ENCODE data around the gene TAF15.
A peak's percentile ranks its signal among the peaks of the same experiment; 100 is the strongest.

TAF15 gene

DNA sequence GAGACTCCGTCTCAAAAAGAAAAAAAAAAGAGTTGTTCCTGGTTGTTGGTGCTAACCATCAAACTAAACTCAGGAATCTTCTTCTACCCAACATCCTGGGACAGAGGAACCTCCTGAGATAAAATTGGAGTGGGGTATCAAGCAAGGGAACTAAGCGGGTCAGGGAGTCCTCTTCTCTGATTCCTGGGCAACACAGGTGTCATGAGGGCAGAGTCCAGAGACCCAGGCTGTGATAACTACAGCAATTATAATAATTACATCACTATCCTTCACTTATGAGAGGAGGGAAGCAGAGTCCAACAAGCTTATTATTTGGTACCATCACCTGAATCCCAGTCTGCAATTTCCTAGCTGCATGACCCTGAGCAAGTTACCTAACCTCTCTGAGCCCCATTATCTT lies 40.5 kb upstream of the TAF15 start:
- Histone ChIP-seq H3K4me1 (ENCODE audit: control insufficient read depth, insufficient read depth, low read length) (peaks cover 45% of the 10 kb centered on the region), H3K27me3 (ENCODE audit: control insufficient read depth in 1 of 2, insufficient read depth in 2 of 2, low read length in 2 of 2) (no peaks in the 10 kb centered on the region)

DNA sequence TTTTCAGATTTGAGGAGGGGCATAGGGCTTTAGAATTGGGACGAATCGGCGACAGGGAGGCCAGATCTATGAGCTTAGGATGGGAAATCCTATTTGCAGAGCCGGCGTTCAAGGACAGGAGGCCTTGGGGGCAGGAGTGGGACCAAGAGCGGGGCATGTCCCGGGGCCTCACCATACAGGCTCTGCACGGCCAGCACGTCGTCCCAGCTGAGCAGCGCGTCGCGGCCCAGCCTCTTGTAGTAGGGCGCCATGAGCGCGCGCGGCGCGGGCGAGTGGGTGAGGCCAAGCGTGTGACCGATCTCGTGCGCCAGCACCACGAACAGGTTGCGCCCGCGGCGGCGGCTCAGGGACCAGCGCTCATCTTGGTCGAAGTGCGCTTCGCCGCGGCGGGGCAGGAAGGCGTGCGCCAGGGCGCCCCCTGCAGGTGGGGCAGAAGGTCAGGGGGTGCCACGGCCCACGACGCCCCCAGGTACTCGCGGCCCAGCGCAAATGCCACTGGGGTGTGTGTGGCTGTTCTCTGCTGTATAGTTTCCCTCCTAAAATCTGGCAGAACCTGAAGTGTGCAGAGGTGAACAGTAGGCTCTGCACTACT lies 39.3 kb upstream of the TAF15 start:
- Histone ChIP-seq H3K4me1 (ENCODE audit: control insufficient read depth, insufficient read depth, low read length) (peaks cover 45% of the 10 kb centered on the region), H3K4me3 (ENCODE audit: low read length in 2 of 2) (no peak overlapping the region), H3K27me3 (ENCODE audit: control insufficient read depth in 1 of 2, insufficient read depth in 2 of 2, low read length in 2 of 2) (no peaks in the 10 kb centered on the region), H3K9ac (ENCODE audit: low read length in 2 of 2) (no peak overlapping the region), H3K9me3 (ENCODE audit: control insufficient read depth in 2 of 2, low read length in 2 of 2) (no peaks in the 10 kb centered on the region), H3K27ac (ENCODE audit: low read length) (no peak overlapping the region), H3K36me3 (ENCODE audit: control insufficient read depth in 2 of 2, insufficient read depth in 2 of 2, low read length in 2 of 2) (no peaks in the 10 kb centered on the region)

More for the DNA sequence above, 40.5 kb upstream of the TAF15 start:
- Histone ChIP-seq H3K36me3 (ENCODE audit: control insufficient read depth in 2 of 2, insufficient read depth in 2 of 2, low read length in 2 of 2) (no peaks in the 10 kb centered on the region), H3K9ac (ENCODE audit: low read length in 2 of 2) (no peak overlapping the region), H3K9me3 (ENCODE audit: control insufficient read depth in 2 of 2, low read length in 2 of 2) (no peaks in the 10 kb centered on the region), H3K4me3 (ENCODE audit: low read length in 2 of 2) (no peak overlapping the region), H3K27ac (ENCODE audit: low read length) (no peak overlapping the region)

DNA sequence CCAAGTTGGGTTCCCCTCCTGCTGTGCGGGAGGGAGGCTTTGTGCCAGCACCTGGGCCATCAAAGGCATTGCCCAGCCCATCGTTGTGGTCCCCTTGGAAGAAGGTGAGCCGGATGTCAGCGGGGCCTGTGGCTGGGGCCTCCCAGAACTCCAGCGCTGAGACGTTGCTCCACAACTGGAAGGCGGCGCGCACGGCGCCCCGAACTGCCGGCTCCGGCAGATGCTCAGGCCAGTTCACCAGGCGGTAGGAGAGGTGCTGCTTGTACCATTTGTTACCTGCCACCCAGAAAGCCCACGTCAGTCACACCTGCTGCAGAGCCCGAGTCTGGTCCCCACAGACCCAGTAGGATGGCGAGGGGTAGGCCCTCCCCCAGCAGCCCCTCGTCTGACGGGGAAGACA lies 36.2 kb upstream of the TAF15 start:
- Histone ChIP-seq H3K36me3 (ENCODE audit: control insufficient read depth in 2 of 2, insufficient read depth in 2 of 2, low read length in 2 of 2) (peaks cover 3 to 5% of the 10 kb centered on the region in 2 donors), H3K27ac (ENCODE audit: low read length) (peak overlapping the region; percentile 99), H3K9ac (ENCODE audit: low read length in 2 of 2) (peak overlapping the region; percentile 34 to 64), H3K27me3 (ENCODE audit: control insufficient read depth in 1 of 2, insufficient read depth in 2 of 2, low read length in 2 of 2) (no peaks in the 10 kb centered on the region), H3K9me3 (ENCODE audit: control insufficient read depth in 2 of 2, low read length in 2 of 2) (no peaks in the 10 kb centered on the region), H3K4me3 (ENCODE audit: low read length in 2 of 2) (no peak overlapping the region), H3K4me1 (ENCODE audit: control insufficient read depth, insufficient read depth, low read length) (peaks cover 42% of the 10 kb centered on the region)

DNA sequence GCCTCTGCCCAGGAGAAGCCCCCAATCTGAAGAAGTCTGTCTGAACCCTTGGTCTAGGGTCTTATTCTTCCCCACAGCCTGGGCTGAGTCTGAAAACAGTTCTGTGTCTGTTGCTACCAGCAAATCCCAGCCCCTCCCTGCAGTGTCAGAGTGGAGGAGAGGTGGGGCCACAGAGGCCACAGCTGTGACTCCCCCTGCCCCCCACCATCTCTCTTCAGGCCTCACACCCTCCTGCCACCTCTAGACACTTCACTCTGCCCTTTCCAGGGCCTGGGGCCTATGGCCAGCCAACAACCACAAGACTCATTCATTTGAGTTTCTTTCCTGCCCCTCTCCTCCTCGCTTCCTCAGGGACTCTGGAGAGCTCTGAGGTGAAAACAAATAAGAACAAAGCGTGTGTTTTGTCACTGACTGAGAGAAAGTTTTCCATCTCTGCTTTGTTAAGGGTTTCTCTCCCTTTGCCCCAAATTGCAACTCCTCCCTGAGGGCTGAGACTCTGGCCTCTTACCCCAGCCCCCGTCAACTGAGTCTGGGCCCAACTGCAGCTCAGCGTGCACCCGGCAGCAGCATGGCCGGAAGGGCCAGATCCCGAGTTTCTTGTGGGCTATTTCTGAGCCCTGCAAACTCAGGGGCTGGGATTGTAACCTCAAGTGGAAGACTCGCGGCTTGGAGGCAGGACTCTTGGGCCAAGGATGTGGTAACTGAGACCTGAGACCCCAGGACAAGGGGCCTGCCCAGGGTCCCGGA lies 35.4 kb upstream of the TAF15 start:
- Histone ChIP-seq H3K9me3 (ENCODE audit: control insufficient read depth in 2 of 2, low read length in 2 of 2) (no peaks in the 10 kb centered on the region), H3K27me3 (ENCODE audit: control insufficient read depth in 1 of 2, insufficient read depth in 2 of 2, low read length in 2 of 2) (no peaks in the 10 kb centered on the region), H3K36me3 (ENCODE audit: control insufficient read depth in 2 of 2, insufficient read depth in 2 of 2, low read length in 2 of 2) (peaks cover 3 to 5% of the 10 kb centered on the region in 2 donors), H3K27ac (ENCODE audit: low read length) (peak overlapping the region; percentile 99), H3K4me1 (ENCODE audit: control insufficient read depth, insufficient read depth, low read length) (peaks cover 44% of the 10 kb centered on the region), H3K4me3 (ENCODE audit: low read length in 2 of 2) (peak overlapping the region in 1 of 2 donors; percentile 3), H3K9ac (ENCODE audit: low read length in 2 of 2) (peak overlapping the region; percentile 34 to 64)

DNA sequence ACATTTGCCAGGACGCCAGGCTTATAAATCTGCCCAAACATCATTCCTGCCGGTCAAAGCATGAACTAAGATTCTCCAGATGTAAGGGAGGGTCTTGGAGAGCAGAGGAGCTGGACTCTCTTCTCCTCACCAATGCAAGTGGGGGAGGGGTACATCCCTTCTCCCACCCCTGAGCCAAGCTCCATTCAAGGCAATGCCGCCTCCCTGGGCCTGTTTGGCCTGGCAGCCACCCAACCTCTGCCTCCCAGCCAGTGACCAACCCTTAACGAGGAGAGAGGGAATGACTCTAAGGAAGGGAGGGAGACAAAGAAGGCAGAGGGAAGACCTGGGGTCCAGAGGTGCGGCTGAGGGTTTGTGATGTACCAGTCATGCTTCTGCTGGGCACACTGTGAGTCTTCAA lies 34.8 kb upstream of the TAF15 start:
- Histone ChIP-seq H3K9ac (ENCODE audit: low read length in 2 of 2) (peak overlapping the region; percentile 80), H3K36me3 (ENCODE audit: control insufficient read depth in 2 of 2, insufficient read depth in 2 of 2, low read length in 2 of 2) (peaks cover 6 to 7% of the 10 kb centered on the region in 2 donors), H3K4me3 (ENCODE audit: low read length in 2 of 2) (peak overlapping the region; percentile 31 to 68), H3K27me3 (ENCODE audit: control insufficient read depth in 1 of 2, insufficient read depth in 2 of 2, low read length in 2 of 2) (no peaks in the 10 kb centered on the region), H3K27ac (ENCODE audit: low read length) (peak overlapping the region; percentile 99), H3K9me3 (ENCODE audit: control insufficient read depth in 2 of 2, low read length in 2 of 2) (no peaks in the 10 kb centered on the region), H3K4me1 (ENCODE audit: control insufficient read depth, insufficient read depth, low read length) (peaks cover 44% of the 10 kb centered on the region)

DNA sequence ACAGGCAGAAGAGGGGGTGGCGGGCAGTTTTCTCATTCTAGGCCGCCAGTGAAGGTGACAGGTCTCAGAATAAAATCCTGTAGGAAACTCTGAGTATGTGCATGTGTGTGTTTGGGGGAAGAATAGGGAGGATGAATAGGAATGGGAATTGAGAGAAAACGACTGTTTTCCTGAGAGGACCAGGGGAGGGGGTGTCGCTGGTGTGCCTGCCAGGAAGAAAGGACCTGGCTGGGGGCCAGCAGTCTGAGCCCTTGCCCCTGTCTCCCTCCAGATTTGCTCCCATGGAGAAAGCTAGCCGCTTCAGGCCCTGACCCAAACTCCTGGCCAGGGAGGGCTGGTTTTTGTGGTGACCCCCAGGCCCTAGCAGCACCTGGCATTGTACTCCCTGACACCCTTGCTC lies 34.2 kb upstream of the TAF15 start:
- Histone ChIP-seq H3K9me3 (ENCODE audit: control insufficient read depth in 2 of 2, low read length in 2 of 2) (no peaks in the 10 kb centered on the region), H3K27ac (ENCODE audit: low read length) (peak overlapping the region; percentile 99), H3K4me3 (ENCODE audit: low read length in 2 of 2) (peak overlapping the region; percentile 31 to 68), H3K27me3 (ENCODE audit: control insufficient read depth in 1 of 2, insufficient read depth in 2 of 2, low read length in 2 of 2) (no peaks in the 10 kb centered on the region), H3K9ac (ENCODE audit: low read length in 2 of 2) (peak overlapping the region; percentile 80), H3K36me3 (ENCODE audit: control insufficient read depth in 2 of 2, insufficient read depth in 2 of 2, low read length in 2 of 2) (peaks cover 7 to 9% of the 10 kb centered on the region in 2 donors), H3K4me1 (ENCODE audit: control insufficient read depth, insufficient read depth, low read length) (peaks cover 44% of the 10 kb centered on the region)

DNA sequence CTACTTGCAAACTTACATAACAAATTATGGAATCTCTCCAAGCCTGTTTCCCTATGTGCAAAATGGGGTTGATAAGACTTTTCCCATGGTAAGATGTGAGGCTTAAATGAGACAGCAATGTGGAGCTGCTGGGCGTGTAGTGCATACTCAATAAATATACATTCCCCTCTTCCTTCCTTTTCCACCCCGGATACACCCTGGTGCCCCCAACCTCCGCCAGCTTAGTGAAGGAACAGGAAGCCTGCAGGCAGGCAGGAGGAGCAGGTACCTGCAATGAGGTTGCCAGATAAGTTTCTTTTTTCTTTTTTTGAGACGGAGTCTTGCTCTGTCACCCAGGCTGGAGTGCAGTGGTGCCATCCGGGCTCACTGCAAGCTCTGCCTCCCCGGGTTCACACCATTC lies 33.7 kb upstream of the TAF15 start:
- H3K27ac ChIP-seq (ENCODE audit: low read length) = peak overlapping the region; percentile 99
- H3K9ac ChIP-seq (ENCODE audit: low read length in 2 of 2) = peak overlapping the region; percentile 80
- peaks cover 7 to 9% of the 10 kb centered on the region in 2 donors for H3K36me3 ChIP-seq (ENCODE audit: control insufficient read depth in 2 of 2, insufficient read depth in 2 of 2, low read length in 2 of 2)
- H3K9me3 ChIP-seq (ENCODE audit: control insufficient read depth in 2 of 2, low read length in 2 of 2) = no peaks in the 10 kb centered on the region
- H3K4me3 ChIP-seq (ENCODE audit: low read length in 2 of 2) = peak overlapping the region; percentile 31 to 68
- no peaks in the 10 kb centered on the region for H3K27me3 ChIP-seq (ENCODE audit: control insufficient read depth in 1 of 2, insufficient read depth in 2 of 2, low read length in 2 of 2)
- H3K4me1 ChIP-seq (ENCODE audit: control insufficient read depth, insufficient read depth, low read length) = peaks cover 44% of the 10 kb centered on the region

DNA sequence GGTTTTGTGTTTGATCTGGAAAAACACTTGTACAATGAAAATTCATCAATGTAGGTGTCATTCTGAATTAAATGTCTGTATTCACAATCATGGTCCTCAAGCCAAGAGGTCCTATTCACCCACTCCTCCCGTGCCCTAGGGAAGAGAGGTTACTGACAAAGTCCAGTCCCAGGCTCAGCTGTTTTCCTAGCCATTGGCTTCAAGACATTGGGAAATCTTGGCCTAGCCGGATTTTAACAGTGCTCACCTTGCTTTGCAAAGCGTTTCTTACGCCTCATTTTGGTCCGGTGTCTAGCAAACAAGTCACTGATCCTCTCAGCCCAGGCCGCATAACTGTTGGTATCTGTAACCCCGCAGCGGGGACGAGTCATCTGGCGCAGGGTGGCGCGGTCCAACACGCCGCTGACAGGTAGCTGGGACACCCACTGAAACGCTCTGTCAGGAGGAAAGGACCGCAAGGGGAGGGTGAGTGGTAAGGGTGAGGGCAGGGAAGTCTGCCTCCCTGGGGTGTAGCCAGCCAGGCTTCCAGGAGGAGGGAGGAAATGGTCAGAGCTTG lies 30.6 kb upstream of the TAF15 start:
- H3K9me3 ChIP-seq (ENCODE audit: control insufficient read depth in 2 of 2, low read length in 2 of 2) = no peaks in the 10 kb centered on the region
- no peak overlapping the region for H3K27ac ChIP-seq (ENCODE audit: low read length)
- peaks cover 7 to 9% of the 10 kb centered on the region in 2 donors for H3K36me3 ChIP-seq (ENCODE audit: control insufficient read depth in 2 of 2, insufficient read depth in 2 of 2, low read length in 2 of 2)
- H3K27me3 ChIP-seq (ENCODE audit: control insufficient read depth in 1 of 2, insufficient read depth in 2 of 2, low read length in 2 of 2) = no peaks in the 10 kb centered on the region
- H3K9ac ChIP-seq (ENCODE audit: low read length in 2 of 2) = no peak overlapping the region
- H3K4me1 ChIP-seq (ENCODE audit: control insufficient read depth, insufficient read depth, low read length) = peaks cover 30% of the 10 kb centered on the region
- H3K4me3 ChIP-seq (ENCODE audit: low read length in 2 of 2) = no peak overlapping the region

DNA sequence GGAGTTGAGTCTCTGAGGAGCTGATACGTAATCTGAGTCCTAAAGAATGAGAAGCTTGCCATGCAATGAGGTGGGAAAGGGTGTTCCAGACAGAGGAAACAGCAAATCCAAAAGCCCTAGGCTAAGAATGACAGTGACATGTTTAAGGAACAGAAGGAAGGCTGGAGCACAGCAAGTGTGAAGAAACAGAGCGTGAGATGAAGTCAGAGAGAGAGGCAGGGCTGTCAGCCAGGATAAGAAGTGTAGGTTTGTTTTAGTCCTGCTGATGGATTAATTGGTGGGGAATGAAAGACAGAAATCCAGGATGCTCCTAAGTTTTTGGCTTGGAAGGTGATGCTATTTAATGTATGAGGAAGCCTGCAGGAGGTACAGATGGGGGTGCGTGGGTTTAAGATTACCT lies 28.3 kb upstream of the TAF15 start:
- H3K4me1 ChIP-seq (ENCODE audit: control insufficient read depth, insufficient read depth, low read length) = peaks cover 26% of the 10 kb centered on the region
- H3K4me3 ChIP-seq (ENCODE audit: low read length in 2 of 2) = no peak overlapping the region

DNA sequence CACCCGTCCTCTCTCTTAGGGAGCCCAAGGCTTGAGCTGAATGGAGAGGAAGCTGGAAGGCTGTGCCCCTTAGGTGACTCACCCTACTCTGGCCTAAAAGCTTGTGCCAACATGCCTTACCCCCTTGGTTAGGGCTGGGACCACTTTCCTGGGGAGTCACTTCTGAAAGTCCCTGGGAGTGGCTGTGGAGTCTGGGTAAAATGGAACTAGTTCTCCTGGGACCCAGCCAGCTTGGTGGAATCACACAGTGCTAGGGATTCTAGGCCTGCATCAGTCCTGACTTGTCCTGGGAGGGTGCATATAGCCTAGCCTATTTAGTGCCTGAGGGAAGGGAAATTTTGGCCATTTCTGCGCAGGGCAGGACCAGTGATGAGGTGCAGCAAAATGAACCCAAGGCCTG lies 24.4 kb upstream of the TAF15 start:
- no peak overlapping the region for H3K27ac ChIP-seq (ENCODE audit: low read length)
- peaks cover 47% of the 10 kb centered on the region for H3K4me1 ChIP-seq (ENCODE audit: control insufficient read depth, insufficient read depth, low read length)

More for the DNA sequence above, 28.3 kb upstream of the TAF15 start:
- Histone ChIP-seq H3K9ac (ENCODE audit: low read length in 2 of 2) (no peak overlapping the region), H3K9me3 (ENCODE audit: control insufficient read depth in 2 of 2, low read length in 2 of 2) (no peaks in the 10 kb centered on the region), H3K36me3 (ENCODE audit: control insufficient read depth in 2 of 2, insufficient read depth in 2 of 2, low read length in 2 of 2) (peaks cover 7 to 9% of the 10 kb centered on the region in 2 donors), H3K27me3 (ENCODE audit: control insufficient read depth in 1 of 2, insufficient read depth in 2 of 2, low read length in 2 of 2) (no peaks in the 10 kb centered on the region), H3K27ac (ENCODE audit: low read length) (no peak overlapping the region)

More for the DNA sequence above, 24.4 kb upstream of the TAF15 start:
- Histone ChIP-seq H3K36me3 (ENCODE audit: control insufficient read depth in 2 of 2, insufficient read depth in 2 of 2, low read length in 2 of 2) (no peaks in the 10 kb centered on the region), H3K9ac (ENCODE audit: low read length in 2 of 2) (no peak overlapping the region), H3K4me3 (ENCODE audit: low read length in 2 of 2) (no peak overlapping the region), H3K27me3 (ENCODE audit: control insufficient read depth in 1 of 2, insufficient read depth in 2 of 2, low read length in 2 of 2) (no peaks in the 10 kb centered on the region), H3K9me3 (ENCODE audit: control insufficient read depth in 2 of 2, low read length in 2 of 2) (no peaks in the 10 kb centered on the region)

Data from stomach smooth muscle (tissue), 2 donors.